GM18505 (cell line): Measurements from ENCODE around the gene ZNF521.

Experiments
- ATAC-seq: cut with Tn5 transposase; IDR thresholded peaks from one replicate; pipeline ENCODE4 v1.9.1; 2021; ENCODE audit not compliant: unreplicated experiment
- POLR2A ChIP-seq: IDR thresholded peaks from 4 replicates; pipeline ENCODE4 v1.6.1; 2011; ENCODE audit warnings: borderline replicate concordance; ENCODE audit not compliant: insufficient read depth, insufficient read length; ENCODE audit errors: extremely low read depth

The ZNF521 gene

GRCh38 chr18:25244170-25244569, 107.8 kb downstream of the ZNF521 start:
- TF ChIP-seq POLR2A: no peak
- no peak for ATAC-seq

- ATAC-seq: no peak
- no peak for TF ChIP-seq POLR2A
Observed at GRCh38 chr18:25243754-25244153, 108.2 kb downstream of the ZNF521 start.

GRCh38 chr18:25243257-25243656, 108.7 kb downstream of the ZNF521 start:
- no peak for TF ChIP-seq POLR2A
- ATAC-seq: no peak

- TF ChIP-seq POLR2A: no peak
- no peak for ATAC-seq
Observed at GRCh38 chr18:25240420-25240770, 111.6 kb downstream of the ZNF521 start.

GRCh38 chr18:25239581-25240419, 112.2 kb downstream of the ZNF521 start:
- TF ChIP-seq POLR2A: no peak

GRCh38 chr18:25239151-25239550, 112.8 kb downstream of the ZNF521 start:
- TF ChIP-seq POLR2A: no peak
- ATAC-seq: no peak

More at GRCh38 chr18:25239581-25240419, 112.2 kb downstream of the ZNF521 start:
- no peak for ATAC-seq

- TF ChIP-seq POLR2A: no peak
- no peak for ATAC-seq
Observed at GRCh38 chr18:25237571-25238267, 114.2 kb downstream of the ZNF521 start.

- no peak for ATAC-seq
- TF ChIP-seq POLR2A: no peak
Observed at GRCh38 chr18:25236736-25237135, 115.2 kb downstream of the ZNF521 start.

GRCh38 chr18:25235401-25236042, 116.4 kb downstream of the ZNF521 start:
- no peak for ATAC-seq
- no peak for TF ChIP-seq POLR2A

- ATAC-seq: no peak
- no peak for TF ChIP-seq POLR2A
Observed at GRCh38 chr18:25234740-25235345, 117.1 kb downstream of the ZNF521 start.

- TF ChIP-seq POLR2A: no peak
Observed at GRCh38 chr18:25234322-25234639, 117.7 kb downstream of the ZNF521 start.

GRCh38 chr18:25233528-25234321, 118.2 kb downstream of the ZNF521 start:
- ATAC-seq: no peak
- TF ChIP-seq POLR2A: no peak

More at GRCh38 chr18:25234322-25234639, 117.7 kb downstream of the ZNF521 start:
- ATAC-seq: no peak

GRCh38 chr18:25231327-25231691, 120.7 kb downstream of the ZNF521 start:
- ATAC-seq: no peak
- no peak for TF ChIP-seq POLR2A
